Stimulated activated CD4-positive, alpha-beta T cell treated with anti-CD3 and anti-CD28 coated beads, Interleukin-4, amount 100 ng/mL, for 48 hours (primary cell): ENCODE results near the gene SIGLEC6.

Experiments
- DNase-seq, 2 donors: peaks; one replicate each; pipeline ENCODE4 v3.0.0-alpha.2; 2020; ENCODE audit warnings: low read depth in 2 of 2

SIGLEC6 gene

DNA sequence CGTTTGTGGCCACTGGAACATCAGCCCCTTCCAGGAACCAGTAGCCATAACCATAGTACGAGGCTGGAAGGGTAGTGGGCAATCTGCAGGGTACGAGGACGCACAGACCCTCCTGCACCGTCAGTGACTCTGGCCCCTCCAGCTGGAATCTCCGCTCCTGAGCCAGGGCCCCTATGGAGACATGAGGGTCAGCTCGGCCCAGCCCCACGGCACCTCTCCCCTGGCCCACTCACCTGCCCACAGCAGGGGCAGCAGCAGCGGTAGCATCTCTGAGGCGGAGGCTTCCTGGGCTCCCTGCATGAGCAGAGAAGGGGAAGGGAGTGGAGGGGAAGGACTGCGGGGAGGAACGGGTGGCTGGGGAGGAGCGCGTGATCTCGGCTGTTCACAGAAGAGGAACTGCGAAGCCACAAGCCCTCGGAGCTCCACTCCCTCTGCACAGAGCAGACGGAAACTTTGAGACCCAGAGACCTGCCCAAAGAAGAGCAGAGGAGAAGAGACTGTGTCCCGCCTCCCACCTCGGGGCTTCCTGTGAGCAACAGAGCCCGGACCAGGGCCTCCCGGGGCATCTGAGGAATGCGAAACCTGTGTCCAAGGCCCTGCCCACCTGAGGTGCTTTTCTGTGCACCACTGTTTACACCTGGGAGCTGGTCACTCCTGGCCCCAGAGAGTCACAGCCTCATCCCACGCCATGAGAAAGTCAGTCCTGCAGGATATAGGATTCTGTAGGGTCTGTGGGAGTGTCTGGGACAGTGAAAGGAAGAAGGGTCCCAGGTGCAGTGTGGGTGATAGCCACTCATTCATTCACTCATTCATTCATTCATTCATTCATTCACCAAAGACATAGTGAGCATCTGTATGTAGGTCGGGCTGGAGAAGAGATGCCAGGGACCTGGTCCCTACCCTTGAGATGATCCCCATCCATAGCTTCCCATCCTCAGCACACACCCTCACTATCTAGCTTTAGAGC is at the start of gene SIGLEC6:
Gene SIGLEC6 (minus strand): TSS at position 322 of the 967 bp plus-strand sequence. CDS start 22 bp downstream, at position 300.
- no peak for DNase-seq

DNA sequence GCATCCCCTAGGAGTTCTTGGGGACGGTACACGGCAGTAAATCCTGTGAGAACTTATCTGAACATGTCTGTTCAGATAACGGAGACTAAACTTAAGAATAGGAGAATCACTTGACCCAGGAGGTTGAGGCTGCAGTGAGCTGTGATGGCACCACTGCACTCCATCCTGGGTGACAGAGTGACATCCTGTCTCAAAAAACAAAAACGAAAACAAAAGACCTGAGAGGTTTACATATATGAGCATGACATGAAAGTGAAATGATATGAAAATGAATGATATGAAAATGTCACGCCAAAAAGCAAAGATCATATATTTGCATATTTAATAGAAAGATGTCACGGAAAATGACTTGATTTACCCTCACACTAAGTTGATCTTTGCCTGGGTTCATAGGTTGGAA is 45.4 kb upstream of the SIGLEC6 start:
- DNase-seq, result no peak

DNA sequence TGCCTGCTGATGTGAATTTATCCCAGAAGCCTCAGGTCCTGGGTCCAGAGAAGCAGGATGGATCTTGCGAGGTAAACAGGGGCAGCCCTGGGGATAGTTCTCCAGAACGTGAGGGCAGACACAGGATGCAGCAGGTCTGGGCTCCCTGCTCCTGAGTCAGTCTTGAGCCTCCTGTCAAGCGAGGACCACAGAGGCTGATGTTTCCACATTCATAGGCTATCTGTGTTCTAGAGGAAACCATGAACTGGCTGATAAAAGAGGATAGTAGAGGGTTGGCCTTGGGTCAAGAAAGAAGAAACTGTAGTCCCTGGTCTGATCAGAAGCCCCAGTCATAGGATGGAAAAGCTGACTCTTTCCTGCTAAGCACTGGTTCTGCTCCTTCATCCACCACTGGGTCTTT is 41.9 kb upstream of the SIGLEC6 start:
- no peak for DNase-seq

DNA sequence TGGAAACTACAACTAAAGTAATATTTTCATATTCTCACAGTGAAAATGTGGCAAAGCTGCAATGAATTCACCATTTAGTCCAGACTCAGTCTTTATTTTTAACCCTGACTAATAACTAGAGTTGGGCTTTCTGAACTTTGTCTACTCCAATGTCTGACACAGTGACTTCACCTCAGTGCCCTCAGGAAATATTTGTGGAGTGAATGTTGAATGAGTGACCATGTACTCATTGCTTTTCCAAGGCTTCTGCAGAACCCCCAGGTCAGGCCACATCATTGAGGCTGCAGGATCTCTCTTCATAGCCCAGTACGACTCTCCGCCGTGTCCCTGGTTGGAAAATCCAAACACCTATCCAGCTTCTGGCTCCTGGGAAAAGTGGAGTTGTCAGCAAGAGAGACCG is 41.4 kb upstream of the SIGLEC6 start:
- no peak for DNase-seq

DNA sequence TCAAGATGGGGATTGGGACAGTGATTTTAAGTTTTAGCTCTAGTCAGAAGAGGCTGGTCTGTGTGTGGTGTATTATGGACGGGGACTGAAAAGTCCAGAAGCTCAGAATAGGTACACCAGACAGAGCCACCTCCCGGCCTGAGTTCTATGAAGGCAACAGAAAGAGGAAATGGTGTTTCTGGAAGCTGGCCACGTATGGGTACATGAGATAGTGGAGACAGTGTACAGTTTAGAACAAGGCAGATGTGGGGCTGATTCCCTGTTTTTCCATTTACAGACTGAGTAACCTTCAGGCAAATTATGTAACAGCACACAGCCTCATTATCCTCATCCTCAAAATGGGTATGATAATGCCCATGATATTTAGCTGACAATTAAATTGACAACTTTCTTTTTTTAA is 40.9 kb upstream of the SIGLEC6 start:
- DNase-seq, result no peak

DNA sequence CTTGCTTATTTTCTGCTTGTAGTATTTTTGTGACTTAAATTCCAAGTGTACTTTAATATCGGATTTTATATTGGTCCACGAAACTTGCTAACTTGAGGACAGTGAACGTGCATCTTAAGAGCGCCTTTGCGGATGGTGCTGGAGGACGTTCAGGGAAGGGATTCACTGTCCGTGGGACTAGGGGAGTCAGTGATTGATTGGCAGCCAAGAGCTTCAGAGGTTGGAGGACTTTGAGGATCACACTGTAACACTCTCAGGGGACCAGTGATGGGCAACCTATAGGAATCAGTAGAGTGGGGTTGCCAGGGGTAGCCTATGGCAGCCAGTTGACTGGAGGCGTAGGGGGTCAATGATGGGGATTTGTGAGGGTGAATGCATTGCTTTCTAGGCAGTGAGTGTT is 40.1 kb upstream of the SIGLEC6 start:
- DNase-seq, result no peak

DNA sequence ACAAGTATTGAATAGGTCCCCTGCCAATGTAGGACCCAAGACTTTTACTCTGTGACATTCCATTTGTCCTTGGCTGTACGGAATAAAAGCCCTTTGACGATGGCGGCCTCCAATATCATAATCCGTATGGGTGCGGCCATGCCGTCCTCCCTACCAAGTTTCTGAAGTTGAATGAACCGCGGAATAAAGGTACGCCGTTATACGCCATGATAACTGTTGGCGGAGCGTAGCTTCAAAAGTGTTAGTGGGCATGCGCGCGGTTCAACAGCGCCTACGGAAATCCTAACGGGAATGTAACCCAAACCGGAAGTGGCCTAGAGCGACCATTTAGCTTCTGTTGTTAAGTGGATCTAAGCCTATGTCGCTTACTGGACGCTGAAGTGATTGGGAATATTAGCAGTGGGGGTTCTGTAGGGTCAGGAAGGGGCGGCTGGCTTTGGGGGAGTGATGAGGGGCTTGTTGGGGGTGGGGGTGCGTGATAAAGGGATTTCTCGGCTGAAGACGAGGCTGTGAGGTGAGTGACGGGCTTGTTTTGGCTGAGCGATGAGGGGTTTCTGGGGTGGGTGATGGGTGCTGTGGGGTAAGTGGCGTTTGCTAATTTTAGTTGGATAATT is 39.6 kb upstream of the SIGLEC6 start, which contains the start of gene ZNF175:
Gene ZNF175 (plus strand): TSS at position 322 of the 614 bp plus-strand sequence. CDS start 2,047 bp downstream, outside the sequence.
- DNase-seq, result peak; percentile 77 to 83

DNA sequence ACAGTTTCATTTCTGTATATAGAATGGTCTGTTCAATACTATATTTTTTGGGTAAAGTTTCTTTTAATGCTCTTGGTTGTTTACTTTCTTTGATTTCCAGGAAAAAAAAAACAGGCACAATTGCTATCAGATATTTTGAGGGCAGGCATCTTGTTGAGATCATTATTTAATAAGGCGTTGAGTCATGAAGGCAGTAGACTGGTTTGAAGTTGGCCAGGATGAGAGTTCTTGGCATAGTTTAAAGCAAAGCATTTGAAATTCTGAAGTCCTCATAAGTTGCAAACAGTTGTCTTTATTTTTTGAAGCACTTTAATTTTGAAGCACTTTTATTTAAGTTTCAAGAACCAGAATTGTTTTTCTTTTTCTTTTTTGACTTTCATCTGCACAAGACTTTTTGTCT is 37.0 kb upstream of the SIGLEC6 start:
- DNase-seq, result no peak

DNA sequence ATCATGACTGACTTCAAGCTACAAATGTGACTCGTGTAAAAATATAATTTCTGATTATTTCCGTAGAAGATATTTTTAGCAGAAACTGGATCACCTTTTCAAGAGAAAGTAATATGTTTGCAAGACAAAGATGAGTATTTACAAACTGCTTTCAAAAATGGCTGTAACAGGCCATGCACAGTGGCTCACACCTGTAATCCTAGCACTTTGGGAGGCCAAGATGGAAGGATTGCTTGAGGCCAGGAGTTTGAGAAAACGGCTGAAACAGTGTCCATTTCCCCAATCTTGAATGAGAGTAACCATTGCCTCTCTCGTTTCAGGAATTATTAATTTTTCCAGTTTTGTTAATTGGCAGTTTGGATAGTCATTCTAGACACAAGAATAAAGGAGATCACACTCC is 36.1 kb upstream of the SIGLEC6 start:
- no peak for DNase-seq

DNA sequence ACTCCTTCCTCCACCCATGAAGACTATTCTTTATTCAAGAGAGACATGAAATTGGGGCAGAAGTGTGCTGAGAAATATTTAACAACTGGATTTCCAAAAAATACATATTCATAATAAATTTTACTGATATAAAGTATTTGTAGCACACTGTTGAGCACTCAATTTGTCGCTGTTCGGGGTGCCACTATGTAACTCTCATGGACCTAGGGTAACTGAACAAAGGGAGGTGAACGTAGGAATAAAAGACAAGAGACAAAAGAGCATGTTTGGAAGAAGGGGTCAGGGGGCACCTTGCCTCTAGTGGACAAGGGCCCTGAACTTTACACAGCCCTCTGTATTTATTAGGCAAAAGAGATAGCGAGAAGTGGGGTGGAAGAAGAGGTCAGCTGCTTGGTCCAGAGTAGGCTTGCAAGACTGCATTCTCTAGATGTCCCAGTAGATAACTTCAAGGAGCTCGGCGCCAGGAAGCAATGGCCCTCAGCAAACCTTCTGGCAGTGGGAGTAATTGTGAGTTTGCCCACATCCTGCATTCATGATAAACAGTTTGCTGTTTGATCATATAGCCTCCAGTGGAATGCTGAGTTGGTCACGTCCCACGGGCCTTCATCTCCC is 35.1 kb upstream of the SIGLEC6 start:
- no peak for DNase-seq

DNA sequence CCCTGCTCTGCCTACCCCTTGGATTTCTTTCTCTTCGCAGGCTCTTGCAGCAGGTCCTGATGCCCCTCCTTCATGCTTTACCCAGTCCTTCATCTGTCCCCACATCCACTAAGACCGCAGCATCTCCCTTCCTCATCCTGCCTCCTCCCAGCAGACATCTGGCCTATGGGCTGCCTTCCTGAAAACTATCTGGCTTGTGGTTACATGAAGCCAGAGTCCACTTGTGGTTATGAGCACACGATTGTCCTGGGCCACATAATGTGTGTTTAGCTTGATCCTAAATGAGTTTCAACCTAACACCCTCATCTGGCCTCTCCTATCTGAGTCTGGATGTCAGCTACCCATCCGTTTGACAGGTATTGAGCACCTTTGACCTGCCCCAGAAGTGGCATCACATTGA is 34.1 kb upstream of the SIGLEC6 start:
- DNase-seq, result no peak

DNA sequence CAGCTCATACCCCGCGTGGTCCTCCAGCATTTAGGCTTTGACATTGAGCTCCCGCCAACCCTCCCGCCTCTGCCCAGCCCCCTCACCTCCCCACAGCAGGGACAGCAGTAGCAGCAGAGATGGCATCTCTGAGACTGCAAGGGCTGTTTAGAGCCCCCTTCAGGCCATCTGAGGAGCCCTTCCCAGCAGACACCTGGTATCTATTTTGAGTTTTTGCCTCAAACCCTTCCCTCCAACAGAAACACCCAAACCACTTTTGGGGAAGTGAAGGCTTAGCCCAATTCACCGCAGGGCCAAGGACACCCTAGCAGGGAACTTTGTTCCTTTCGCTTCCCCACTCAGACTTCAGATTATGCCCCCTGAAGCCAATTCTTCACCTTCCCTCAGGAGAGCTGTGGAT is 33.3 kb upstream of the SIGLEC6 start:
- no peak for DNase-seq

DNA sequence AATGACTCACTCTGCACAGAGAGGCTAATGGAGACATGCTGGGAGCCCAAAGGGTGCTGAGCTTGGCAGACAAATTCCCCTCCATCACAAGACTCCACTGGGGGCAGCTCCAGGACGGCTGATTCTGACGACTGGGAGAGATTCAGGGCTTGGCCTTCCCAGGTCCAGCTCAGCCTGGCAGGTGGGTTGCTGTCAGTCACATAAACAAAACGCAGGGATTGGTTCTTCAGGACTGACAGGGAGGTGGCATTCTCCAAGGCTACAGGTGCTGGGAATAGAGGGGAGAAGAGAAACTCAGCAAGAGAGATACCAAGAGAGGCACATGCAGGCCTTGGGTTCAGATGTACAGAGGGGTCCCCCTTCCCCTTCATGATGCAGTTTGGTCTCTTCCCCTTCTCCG is 28.9 kb upstream of the SIGLEC6 start:
- DNase-seq, result no peak

DNA sequence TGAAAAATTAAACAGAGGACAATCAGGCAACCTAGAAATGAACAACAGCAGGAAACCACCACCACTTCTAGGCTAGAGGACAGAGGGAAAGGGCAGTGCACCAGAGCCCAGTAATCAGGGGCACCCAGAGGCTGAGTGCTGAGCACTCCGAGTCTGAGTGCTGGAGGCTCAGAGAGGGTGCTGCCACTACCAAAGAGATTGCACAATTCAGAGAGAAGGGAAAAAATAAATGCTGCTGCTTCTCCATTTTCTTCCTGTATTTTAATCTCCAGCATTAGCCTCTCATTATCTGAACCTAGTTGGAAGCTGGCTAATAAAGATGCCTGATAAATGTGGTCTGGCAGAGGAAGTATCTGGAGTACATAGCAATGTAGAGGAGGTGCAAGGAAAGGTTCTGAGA is 27.8 kb upstream of the SIGLEC6 start:
- no peak for DNase-seq

DNA sequence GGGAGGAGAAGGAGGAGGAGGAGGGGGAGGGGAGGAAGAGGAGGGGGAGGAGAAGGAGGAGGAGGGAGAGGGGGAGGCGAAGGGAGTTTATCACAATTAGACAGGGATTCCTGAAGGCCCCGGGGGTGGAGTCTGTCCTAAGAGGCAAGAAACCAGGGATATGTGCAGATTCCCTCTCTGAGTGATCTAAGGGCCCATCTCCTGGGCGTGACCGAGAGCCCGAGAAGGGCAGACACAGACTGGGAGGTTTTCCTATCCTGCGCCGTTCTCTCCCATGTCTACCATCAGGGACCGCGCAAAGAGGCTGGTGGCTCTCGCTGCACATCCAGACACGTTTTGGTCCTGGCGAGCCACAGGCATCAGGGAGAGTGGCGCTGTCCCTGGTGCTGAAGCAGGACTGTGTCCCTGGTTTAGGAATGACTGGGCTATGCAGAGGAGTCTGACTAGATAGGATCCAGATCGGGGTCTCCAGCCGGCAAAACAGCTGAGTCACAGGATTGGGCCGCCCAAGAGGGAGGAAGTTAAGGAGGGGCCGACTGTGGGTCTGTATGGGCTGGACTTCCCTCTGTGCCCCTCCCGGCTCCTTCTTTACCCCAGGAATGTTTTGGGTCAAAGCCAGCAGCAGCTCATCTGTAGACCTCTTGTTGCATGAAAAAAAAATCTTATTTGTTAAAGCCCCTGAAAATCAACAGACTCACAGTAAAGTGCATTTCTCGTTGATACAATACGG is 21.7 kb upstream of the SIGLEC6 start:
- DNase-seq, result peak; percentile 39 to 58

DNA sequence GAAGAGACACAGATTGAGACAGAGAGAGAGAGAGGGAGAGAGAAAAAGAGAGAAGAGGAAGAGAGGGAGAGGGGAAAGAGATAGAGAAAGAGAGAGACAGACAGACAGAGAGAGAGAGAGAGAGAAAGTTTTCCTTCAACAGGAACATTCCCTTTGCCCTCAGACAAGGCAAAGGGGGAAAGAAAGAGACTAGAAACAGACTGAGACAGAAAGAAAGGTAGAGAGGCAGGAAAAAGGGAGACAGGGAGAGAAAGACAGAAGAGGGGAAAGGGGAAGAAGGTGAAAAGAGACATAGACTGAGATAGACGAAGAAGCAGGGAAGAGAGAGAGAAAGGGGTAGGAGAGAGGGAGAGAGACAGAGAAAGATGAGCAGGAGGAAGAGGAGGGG is 21.1 kb upstream of the SIGLEC6 start:
- DNase-seq, result no peak

DNA sequence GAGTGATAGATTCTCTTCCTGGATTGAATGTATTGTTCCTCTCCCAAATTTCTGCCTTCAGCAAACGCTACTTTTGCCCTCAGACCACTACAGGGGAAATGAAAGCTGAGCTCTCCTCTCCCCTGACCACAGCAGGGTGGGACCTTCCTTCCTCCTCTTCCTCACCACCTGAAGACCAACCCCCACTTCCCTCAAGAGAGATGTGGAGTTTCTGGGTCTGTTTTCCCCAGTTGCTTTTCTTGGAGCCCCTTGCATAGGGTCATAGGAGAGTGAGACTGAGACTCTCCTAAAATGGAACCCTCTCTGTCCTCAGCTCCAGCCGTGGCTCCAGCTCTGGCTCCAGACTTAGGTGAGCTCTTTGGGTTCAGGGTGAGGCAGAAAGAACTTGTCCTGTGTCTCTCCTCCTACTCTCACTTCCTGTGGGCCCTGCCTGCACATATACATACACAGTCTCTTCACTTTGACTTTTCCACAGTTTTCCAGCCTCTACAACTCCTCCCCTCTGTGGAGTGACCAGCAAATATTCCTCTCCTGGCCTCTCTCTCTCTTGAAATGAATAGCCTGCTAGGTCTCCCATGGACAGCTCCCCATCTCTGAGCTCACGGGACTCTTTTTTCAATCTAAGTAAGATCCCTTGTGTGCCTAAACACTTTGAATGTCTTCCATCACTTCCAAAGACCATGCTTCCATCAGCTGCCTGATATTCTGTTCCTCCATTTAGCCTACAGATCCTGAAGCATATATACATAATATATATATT is 20.4 kb upstream of the SIGLEC6 start:
- no peak for DNase-seq

DNA sequence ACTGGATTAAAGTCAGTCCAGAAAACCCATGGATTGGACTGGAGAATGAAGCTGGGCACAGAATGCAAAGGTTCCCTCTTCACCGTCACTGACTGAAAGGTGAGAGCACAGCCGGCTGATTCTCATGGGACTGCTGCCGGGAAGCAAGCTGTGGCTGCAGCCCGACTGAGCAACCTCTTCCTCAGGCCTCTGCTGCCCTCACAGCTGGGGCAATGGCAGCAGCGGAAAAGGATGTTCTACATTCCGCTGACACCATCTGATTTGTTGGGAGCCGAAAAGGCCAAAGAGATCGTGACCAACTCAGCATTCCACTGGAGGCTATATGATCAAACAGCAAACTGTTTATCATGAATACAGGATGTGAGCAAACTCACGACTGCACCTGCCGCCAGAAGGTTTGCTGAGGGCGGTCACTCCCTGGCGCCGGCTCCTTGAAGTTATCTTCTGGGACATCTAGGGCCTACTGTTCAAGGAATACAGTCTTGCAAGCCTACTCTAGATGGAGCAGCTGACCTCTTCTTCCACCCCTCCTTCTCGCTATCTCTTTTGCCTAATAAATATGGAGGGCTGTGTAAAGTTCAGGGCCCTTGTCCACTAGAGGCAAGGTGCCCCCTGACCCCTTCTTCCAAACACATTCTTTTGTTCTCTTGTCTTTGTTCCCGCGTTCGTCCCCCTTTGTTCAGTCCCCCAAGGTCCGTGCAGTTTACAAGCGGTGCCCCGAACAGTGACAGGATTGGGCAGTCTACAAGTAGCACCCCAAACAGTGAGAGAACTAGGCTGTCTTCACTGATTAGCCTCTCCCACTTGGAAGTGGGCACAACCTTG is 19.6 kb upstream of the SIGLEC6 start:
- DNase-seq, result no peak

DNA sequence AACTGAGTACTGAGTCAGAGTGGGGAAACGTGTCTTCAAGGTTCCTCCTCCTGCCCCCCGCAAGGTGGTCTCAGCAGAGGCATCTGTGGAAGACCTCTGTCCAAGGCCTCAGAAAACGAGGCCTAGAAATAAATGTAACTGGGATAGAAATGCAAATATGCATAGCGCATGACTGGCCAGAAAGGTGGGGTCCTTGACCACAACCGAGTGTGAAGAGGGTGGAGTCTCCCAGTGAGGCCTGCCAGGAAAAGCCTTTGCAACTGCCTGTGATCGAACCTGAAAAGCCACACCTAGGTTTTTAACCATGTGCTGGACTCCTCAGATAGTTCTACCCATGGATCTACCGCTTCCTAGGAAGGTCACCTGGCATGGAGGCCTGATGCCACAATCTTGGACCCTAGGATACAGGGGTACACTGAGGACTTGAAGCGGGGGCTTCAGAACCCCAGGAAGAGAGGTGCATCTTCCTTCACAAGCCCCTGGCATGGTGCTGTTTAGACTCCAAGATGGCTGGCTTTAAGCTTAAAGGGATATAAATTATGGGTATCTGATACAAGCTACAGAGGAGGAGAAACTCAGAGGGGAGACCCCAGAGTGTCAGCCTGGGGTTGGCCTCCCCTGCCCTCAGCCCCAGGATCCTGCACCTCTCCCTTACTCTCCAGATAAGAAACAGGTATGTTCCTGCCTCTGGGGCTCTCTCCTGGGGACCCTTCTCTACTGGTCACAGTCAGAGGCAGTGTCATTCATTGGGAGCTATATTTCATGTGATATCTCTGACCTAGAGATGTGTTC is 18.3 kb upstream of the SIGLEC6 start:
- DNase-seq, result no peak
